UCSD-AML1 (cell line): ENCODE results near the gene SLC25A22.

Experiments used
- DNase-seq: peaks from one replicate; lab custom pipeline; 2025; ENCODE audit not compliant: unreplicated experiment; lab: John Stamatoyannopoulos, UW

SLC25A22 gene

DNA sequence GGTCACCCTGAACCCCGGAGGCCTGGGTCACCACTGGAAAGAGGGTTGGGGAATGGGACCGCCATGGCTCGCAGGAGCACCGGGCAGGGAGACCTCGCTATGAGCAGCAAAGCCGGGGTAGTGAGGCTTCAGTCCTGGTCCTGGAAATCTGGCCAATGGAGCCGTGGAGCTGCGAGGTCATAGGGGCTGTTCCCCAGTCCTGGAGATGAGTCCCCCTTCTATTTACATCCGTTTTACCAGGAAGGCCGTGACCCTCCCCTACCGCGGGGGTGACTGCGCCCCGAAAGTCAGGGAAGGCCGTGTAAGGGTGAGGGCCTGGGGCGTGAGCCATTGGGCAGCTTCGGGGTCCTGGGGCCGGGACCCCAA is 6.5 kb upstream of the SLC25A22 start:
- no peak for DNase-seq

- DNase-seq: no peak
These were observed 5.9 kb upstream of the SLC25A22 start for GRCh38 chr11:803770-804598.

DNA sequence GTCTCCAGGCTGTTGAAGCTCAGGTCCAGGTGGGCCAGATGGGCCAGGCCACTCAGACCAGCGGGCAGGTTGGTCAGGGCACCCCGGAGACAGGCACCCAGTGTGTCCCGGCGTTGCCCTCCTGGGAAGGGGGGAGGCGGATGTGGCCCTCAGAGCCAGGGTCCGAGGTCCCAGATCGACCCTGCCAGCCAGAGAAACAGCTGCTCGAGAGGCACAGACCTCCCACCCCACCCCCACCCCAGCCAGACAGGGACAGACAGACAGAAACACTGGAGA is 5.3 kb upstream of the SLC25A22 start:
- DNase-seq: no peak

GRCh38 chr11:802693-803466 is 4.8 kb upstream of the SLC25A22 start:
- no peak for DNase-seq

DNA sequence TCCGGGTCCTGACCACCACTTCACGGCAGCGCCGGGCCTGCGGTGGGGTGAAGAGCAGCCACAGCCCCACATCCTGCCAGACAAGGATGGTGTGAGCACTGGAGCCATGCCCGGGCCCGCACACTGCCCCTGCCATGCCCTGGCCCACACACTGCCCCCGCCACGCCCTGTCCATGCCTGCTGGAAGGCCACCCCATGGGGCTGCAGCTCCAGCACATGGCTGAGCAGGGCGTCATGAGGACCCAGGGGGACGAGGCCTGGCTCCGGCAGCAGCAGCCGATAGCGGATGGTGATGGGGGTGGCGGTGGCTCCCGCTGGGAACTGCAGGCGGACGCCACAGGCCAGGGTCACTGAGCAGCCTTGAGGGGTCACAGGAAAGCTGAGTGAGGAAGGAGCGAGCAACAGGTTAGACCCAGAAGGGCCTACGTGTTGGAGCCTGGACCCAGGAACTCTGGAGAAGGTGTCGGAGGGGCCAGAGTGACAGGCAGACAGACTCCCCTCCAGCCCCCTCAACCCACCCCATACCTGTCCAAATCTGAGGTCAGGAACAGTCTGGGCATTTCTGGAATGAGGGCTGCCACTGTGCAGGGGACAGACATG is 4.0 kb upstream of the SLC25A22 start:
- no peak for DNase-seq

DNA sequence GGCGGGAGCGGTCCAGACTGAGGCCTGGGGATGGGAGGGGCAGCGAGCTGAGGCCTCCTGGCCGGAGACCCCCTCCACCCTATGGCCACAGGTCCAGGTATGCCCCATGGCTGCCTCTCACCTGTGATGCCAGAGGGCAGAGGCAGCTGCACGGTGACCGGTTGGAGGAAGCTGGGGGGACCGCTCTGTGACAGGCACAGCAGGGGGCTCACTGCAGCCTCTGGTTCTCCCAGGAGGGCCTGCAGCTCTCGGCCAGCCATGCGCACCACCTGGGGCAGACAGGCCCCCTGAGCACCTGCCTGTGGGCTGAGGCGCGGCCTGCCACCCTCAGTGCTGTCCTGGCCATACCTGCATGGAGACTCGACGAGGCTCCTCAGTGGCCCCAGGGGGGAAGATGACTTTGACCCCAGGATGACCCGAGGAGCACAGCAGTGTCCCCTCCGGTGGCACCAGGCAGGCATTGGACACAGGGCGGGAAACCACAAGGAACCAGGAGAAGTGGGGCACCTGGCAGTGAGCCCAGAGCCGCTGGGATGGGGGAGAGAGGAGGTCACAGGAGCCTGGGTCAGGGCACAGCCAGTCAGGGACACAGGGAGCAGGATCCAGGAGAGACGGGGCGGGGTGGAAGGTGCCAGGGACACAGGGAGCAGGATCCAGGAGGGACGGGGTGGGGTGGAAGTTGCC is 3.2 kb upstream of the SLC25A22 start:
- no peak for DNase-seq

- DNase-seq: no peak
These were observed 2.4 kb upstream of the SLC25A22 start for GRCh38 chr11:800473-800872.

- no peak for DNase-seq
These were observed 1.7 kb upstream of the SLC25A22 start for GRCh38 chr11:799641-800316.

- peak; percentile 77 for DNase-seq
These were observed 587 bp downstream of the SLC25A22 start for GRCh38 chr11:797296-798092.

GRCh38 chr11:796565-797295 is 1.4 kb downstream of the SLC25A22 start:
- no peak for DNase-seq

DNA sequence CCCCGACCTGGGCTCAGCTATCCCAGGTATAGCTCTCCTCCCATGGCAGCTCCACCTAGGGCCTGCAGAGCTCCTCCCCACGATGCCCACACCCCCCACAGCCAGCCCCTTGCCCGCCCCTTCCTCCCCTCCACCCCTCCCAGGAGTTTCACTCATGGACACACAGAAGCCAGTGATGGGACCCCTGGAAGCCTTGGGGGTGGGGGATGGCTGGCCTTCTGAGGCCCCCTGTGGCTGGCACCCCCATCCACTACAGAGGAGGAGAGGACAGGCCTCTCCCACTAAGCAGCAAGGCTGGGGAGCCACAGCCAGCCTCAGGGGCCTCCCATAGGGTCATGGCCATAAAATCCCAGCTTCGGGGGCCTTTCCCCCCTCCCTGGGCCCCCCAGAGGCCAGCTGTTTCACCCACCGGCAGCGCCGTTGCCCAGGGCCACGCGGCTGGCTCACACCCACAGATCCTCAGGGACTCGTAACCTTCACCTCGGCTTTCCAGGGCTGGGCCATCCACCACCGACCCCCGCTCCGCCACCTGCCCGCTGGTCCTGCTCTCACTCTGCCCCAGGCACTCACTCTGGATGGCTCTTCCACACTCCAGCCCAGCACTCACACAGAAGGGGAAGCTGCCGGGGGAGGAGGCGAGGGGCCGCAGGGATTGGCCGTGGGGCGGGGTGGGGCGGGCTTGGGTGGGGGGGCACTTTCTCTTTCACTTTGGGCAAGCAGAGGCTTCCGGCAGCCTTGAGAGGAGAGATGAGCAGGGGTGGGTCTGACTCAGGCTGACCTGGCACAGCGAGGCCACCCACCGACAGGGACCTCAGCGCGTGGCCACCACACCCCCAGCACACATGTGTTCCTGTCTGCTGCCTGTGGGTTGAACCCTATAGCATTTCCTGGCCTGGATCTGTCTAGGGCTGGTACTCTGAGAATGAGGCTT is 2.2 kb downstream of the SLC25A22 start:
- DNase-seq: peak; percentile 79

DNA sequence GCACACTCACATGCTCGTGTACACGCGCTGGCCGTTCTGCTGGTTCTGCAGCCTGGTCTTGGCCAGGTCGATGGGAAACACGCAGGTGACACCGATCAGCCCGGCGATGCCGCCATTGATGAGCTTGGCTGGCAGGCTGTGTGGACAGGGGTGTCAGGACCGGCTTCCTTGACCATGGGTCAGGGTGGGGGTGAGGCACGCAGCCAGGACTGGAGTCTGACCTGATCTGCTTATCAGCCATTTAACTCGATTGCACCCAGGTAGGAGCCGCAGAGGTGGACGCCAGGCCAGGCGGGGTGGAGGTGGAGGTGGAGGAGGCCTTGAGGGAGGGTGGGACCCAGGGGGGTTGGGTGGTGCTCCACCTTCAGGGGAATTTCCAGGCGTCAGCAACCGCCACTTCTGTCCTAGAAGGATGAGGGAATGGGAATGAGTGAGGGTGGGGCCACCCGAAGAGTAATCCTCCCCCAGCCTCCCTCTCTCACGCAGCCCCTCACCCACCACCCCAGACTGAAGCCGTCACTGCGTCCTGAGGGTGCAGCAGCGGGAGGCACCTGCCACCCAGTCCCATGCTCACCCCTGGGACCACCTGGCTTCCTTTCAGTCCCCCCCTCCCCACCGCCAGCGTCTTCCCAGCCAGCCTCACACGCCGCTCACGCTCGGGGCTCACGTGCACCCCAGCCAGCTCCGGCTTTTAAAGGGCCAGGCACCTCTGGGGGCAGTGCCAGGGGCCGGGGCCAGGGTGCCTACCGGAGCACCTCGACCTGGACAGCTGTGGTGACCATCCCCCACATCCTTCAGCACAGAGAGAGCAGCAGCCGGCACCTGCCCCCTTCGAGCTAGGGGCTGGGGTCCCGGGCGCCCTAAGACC is 3.1 kb downstream of the SLC25A22 start:
- DNase-seq: no peak

DNA sequence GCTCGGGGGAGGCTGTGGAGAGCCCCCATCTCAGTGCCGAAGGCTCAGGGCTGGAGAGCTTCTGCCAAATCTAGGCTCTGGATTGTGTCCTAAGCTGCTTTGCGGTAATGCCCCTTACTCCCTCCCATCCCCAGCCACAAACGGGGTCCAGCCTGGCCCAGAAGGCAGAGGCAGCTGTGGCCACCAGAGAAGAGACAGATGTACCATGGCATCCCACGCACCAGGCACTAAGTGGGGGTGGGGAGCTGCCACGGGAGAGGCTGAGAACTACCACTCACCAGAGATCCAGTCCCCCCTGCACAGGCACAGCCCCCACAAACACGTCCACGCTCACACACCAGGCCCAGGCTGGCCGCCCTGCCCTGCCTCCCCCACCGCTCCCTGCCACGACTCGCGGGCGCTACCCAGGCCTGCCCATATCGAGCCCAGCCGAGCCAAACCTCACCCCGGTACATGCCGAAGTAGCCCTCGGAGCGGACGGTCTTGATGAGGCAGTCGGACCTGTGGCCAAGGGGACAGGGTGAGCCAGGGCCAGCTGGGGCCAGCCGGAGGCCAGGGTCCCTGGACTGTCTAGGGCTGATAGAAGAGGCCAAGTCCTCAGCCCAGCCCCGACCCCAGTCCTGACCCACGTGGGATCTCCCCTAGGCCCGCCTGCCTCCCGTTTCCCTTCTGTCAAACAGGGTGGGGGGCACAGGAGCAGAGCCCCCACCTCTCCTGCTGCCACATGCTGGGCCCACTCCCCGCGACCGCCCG is 3.9 kb downstream of the SLC25A22 start:
- DNase-seq: no peak

DNA sequence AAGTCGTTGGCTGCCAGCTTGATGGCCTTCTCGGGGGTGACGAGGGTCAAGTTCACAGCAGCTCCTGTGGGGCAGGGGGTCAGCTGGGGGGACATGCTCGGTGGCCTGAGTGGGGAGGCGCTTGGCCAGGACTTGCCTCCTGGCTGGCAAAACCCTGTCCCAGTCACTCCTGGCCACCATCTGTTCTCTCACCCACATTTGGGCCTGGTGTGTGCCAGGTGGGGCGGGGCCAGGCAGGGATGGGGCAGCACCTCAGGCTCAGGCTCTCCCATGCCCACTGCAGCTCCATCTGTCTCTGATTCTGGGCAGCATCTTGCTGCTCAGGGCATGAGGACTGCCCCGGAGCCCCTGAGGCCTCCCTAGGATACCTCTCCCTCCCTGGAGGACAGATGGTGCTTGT is 4.5 kb downstream of the SLC25A22 start:
- DNase-seq: no peak

DNA sequence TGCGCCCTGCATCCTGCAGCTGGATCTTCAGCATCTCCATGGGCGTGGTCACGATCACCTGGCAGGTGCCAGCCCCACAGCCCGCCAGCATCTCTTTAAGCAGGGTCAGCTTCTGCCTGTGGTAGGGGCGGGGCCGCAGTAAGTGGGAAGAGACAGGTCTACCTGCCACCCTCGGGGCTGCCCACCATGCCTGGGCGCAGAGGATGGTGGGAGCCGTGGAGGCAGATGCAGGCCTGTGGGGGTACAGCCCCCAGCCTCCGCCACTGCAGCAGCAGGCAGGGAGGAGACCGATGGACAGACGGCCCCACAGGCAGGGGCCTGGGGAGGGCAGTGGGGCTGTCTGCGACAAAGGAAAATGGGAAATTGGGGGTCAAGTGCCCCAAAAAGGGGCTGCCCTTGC is 5.2 kb downstream of the SLC25A22 start:
- DNase-seq: no peak

- no peak for DNase-seq
These were observed 5.6 kb downstream of the SLC25A22 start for GRCh38 chr11:792535-792821.
